IPS DF 4.7 (cell line): Measurements from ENCODE around the gene TIMP2.
"Not testable (repeated sequence)": the region's sequence is repeated elsewhere in the genome, so short reads cannot be mapped to it uniquely, and the experiment has no call there.

Source experiments
- DNase-seq: peaks from one replicate; pipeline ENCODE4 v3.0.0-alpha.2; 2013; ENCODE audit warnings: low spot score; ENCODE audit errors: extremely low read depth

The TIMP2 gene

GRCh38 chr17:78925234-78925633 is at the start of gene TIMP2:
Gene TIMP2 (minus strand): TSS chr17:78925387. CDS start chr17:78925088, 299 bp downstream.
- no peak for DNase-seq

- DNase-seq: no peak
Measured at GRCh38 chr17:78973792-78974520, 48.8 kb upstream of the TIMP2 start.

- DNase-seq: no peak
Measured at GRCh38 chr17:78973196-78973595, 48.0 kb upstream of the TIMP2 start.

GRCh38 chr17:78972507-78973105 is 47.4 kb upstream of the TIMP2 start:
- no peak for DNase-seq

DNA sequence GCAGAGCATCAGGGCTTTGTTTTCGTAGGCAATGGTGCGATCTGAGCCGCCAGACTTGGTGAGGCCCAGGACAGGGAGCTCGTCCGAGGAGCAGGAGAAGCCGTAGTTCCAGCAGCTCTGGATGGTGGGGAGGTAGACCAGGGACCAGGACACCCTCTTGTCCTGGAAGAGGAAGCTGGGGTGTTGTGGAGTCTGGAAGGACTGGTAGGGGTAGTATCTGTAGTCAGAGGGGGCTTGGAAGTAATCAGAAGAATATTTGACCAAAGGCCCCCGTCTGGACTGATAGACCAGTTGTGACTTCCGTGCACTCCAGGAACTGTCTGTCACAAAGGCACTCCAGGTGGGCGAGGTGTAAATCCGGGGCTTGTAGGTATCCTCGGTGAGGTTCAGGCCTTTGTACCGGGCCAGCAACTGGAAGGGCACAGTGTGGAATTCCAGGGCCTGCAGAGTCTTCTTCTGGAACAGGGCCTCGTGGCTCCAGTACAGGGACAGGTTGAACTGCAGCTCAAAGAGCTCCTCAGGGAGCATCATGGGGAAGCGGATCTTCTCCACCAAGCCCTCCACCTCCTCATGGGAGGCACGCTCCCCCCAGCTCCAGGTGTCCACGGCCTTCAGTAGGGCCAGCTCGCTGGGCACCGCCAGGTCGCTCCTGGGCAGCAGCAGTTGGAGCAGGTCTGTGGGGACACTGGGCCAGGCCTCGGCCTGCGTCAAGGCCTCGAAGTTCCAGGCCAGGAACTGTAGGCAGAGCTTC is 46.7 kb upstream of the TIMP2 start:
- DNase-seq: no peak

DNA sequence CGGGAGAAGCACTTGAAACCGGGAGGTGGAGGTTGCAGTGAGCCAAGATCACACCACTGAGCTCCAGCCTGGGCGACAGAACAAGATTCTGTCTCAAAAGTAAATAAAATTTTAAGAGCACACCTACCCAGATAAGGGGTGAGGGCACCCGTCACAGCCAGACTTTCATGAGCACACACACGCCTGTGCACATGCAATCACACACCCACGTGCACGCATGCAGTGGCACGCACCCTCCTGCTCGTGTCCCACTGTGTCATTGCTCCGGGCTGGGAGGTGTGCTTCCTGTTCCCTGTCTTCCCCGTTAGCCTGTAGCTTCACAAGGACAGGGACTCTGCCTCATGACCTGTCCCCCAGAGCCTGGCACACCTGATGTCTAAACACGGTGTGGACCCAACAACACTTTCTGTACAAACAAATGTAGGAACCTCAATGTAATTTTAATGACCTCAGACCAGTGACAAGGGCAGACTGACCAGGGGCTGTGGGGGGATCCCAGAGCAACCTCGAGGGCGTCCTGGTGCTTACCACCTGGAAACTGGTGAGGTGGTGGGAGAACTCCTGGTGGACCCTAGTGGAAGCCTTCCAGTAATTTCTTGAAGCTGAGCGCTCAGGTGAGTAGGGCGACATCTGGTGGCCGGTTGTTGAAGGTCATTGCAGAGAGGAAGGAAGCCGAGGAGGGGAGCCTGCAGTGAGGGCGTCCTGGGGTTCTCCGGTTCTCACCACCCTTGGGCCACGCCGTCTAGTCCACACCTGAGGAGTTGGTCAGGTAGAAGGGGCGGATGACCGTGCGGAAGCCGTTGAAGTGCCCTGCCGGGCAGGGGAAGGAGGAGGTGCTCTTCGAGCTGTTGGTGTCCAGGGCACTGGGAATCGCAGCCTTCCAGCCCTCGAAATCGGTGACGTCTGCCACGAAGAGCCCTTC is 45.9 kb upstream of the TIMP2 start:
- DNase-seq: no peak

DNA sequence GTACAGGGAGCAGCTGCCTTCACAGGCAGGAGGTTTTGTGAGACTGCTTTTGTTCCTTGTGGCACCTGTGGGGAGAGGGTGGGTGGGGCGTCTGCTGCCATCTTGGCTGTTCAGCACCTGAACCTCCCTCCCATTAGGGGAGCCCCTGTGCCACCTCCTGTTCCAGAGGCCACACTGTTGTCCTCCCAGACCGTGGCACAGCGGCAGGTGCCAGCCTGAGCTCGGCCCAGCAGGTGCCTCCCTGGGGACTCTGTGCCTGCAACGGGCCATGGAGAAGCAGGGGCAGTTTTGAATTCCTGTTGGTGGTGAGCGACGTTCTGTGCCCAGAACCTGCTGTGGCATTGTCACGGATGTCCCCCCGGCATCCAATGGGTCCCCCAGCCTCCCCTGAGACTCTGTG is 44.7 kb upstream of the TIMP2 start:
- no peak for DNase-seq

DNA sequence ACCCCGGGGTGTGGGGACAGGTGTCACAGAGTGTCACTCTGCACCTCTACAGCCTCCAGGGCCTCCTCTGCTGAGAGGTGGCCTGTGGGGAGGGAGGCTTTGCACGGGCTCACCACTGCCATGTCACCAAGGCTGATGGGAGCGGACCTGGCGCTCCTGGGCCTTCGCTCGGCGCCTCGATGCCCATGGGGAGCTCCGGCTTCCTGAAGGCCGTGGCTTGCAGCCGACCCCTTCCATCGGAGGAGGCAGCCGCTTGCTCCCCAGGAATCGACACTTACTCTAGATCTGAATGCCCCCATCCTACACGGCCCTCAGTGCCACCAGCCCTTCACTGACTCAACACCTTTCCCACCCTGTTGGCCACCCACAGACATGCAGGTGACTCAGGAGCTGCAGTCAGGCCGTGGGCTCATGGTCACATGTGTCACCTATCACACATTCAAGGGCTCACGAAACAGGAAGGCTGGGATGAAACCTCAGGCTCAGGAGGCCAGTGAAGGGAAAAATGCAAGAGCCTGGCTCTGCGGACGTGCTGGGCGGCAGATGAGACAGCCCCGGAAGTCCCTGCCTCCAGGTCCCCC is 42.7 kb upstream of the TIMP2 start:
- no peak for DNase-seq

GRCh38 chr17:78966910-78967600 is 41.9 kb upstream of the TIMP2 start:
- no peak for DNase-seq

DNA sequence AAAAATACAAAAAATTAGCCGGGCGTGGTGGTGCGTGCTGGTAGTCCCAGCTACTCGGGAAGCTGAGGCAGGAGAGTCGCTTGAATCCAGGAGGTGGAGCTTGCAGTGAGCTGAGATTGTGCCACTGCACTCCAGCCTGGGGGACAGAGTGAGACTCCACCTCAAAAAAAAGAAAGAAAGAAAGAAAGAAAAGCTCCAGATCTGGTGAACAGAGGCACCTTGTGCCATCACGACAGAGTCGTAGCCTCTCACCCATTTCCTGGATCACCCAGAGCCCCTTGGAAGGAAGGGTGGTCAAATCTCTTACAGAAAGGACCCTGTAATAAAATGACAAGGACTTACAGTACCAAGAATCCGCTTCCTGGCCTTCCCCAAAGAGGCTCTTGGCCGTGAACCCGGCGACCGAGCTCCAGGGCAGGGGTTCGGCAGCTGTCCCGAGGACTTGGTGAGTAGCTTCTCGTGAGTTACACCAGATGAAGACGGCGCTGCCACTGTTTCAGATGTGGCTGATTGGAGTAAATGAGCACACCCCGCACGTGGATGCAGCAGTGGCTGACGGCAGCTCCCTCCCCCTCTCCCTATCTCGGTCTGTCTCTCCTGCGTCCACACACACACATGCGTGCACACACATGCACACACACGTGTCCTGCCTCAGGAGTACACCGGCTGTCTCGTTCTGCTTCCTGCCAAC is 41.1 kb upstream of the TIMP2 start:
- DNase-seq: no peak

- DNase-seq: no peak
Measured at GRCh38 chr17:78965491-78965924, 40.3 kb upstream of the TIMP2 start.

- DNase-seq: no peak
Measured at GRCh38 chr17:78963378-78963777, 38.2 kb upstream of the TIMP2 start.

DNA sequence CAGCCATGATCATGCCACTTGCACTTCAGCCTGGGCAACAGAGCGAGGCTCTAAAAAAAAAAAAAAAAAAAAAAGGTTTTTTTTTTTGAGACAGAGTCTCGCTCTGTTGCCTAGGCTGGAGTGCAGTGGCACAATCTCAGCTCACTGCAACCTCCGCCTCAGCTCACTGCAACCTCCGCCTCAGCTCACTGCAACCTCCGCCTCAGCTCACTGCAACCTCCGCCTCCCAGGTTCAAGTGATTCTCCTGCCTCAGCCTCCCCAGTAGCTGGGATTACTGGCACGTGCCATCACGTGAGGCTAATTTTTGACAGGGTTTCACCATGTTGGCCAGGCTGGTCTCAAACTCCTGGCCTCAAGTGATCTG is 37.8 kb upstream of the TIMP2 start:
- DNase-seq: not testable (repeated sequence)

DNA sequence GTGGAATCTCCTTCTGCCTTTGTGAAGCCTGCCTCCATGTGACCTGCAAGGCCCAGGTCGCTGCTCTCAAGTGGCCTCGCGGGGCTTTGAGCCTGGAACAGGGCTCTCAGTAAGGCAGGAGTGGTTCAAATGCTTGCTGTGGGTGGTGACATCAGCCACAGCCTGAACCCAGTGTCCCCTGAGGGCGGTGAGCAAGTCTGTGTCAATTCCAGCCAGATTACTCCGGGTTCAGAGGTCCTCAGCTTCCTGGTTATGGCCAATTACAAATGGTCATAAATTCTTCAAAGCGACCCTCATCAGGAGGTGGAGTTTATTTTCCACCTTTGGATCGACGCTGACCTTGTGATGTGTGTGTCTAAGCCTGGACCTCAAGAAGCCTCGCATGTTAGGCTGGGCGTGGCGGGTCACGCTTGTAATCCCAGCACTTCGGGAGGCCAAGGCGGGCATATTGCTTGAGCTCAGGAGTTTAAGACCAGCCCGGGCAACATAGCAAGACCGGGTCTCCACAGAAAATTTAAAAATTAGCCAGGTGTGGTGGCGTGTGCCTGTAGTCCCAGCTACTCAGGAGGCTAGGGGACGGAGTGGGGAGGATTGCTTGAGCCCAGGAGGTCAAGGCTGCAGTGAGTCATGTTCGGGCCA is 37.3 kb upstream of the TIMP2 start:
- DNase-seq: no peak

- no peak for DNase-seq
Measured at GRCh38 chr17:78961571-78961970, 36.4 kb upstream of the TIMP2 start.

GRCh38 chr17:78960928-78961327 is 35.7 kb upstream of the TIMP2 start:
- DNase-seq: no peak

DNA sequence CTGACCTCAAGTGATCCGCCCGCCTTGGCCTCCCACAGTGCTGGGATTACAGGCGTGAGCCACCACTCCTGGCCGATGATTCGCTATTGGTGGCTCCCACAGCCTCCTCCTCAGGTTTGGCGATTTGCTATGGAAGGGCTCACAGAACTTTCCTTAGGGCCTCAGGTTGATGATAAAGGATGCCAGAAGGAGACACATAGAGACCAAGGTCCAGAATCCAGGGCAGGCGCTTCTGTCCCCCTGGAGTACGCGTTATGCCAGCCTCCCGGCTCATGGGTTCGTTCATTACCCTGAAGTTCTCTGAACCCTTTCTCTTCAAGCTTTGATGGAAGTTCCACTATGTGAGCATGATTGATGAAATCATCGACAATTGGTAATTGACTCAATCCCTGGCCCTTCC is 34.6 kb upstream of the TIMP2 start:
- no peak for DNase-seq

GRCh38 chr17:78958641-78959127 is 33.5 kb upstream of the TIMP2 start:
- no peak for DNase-seq

- no peak for DNase-seq
Measured at GRCh38 chr17:78957128-78957527, 31.9 kb upstream of the TIMP2 start.
